Neuronal stem cell (in vitro differentiated cells): Measurements from ENCODE around the gene PRR33.

ENCODE experiments used
- DNase-seq: peaks from one replicate; pipeline ENCODE4 v3.0.0-alpha.2; 2013; ENCODE audit warnings: low spot score
- H2AFZ ChIP-seq: one replicate; pipeline ENCODE4 v1.6.1; 2013; ENCODE audit warnings: mild to moderate bottlenecking, low read length, inconsistent platforms
- H2AK5ac ChIP-seq: 2 replicates; pipeline ENCODE4 v1.6.1; 2013; ENCODE audit warnings: low read depth, mild to moderate bottlenecking, inconsistent platforms, low read length, moderate library complexity, mixed read lengths
- H2BK120ac ChIP-seq: 2 replicates; pipeline ENCODE4 v1.6.1; 2013; ENCODE audit warnings: low read depth, mild to moderate bottlenecking, inconsistent platforms, low read length, moderate library complexity, mixed read lengths
- H2BK12ac ChIP-seq: one replicate; pipeline ENCODE4 v1.6.1; 2013; ENCODE audit warnings: low read length, inconsistent platforms
- H2BK15ac ChIP-seq: 2 replicates; pipeline ENCODE4 v1.6.1; 2013; ENCODE audit warnings: mild to moderate bottlenecking, low read length, inconsistent platforms, mixed read lengths
- H2BK5ac ChIP-seq: one replicate; pipeline ENCODE4 v1.6.1; 2013; ENCODE audit warnings: inconsistent platforms, mild to moderate bottlenecking, low read length, moderate library complexity
- H3K14ac ChIP-seq: one replicate; pipeline ENCODE4 v1.6.1; 2013; ENCODE audit warnings: low read length, inconsistent platforms
- H3K18ac ChIP-seq: 2 replicates; pipeline ENCODE4 v1.6.1; 2013; ENCODE audit warnings: low read length, inconsistent platforms
- H3K23ac ChIP-seq: 2 replicates; pipeline ENCODE4 v1.6.1; 2013; ENCODE audit warnings: low read depth, mild to moderate bottlenecking, mixed read lengths, low read length, inconsistent platforms; ENCODE audit not compliant: poor library complexity
- H3K27ac ChIP-seq: replicated peaks from 3 replicates; pipeline ENCODE4 v1.5.1; 2013; ENCODE audit warnings: low read length, inconsistent platforms
- H3K27me3 ChIP-seq, 3 experiments: 2 replicates each; pipeline ENCODE4 v1.6.1; 2013; ENCODE audit warnings: low read length in 3 of 3, mild to moderate bottlenecking in 2 of 3, inconsistent platforms in 1 of 3, low read depth in 1 of 3, mixed read lengths in 1 of 3, moderate library complexity in 1 of 3; ENCODE audit not compliant: control insufficient read depth in 3 of 3, insufficient read depth in 3 of 3
- H3K36me3 ChIP-seq, 2 donors: replicated peaks in 1 of 2; 2 replicates each; pipeline ENCODE4 v1.6.1; 2013; ENCODE audit warnings: low read length in 2 of 2; ENCODE audit not compliant: control insufficient read depth in 2 of 2, insufficient read depth in 2 of 2
- H3K4ac ChIP-seq: 2 replicates; pipeline ENCODE4 v1.6.1; 2013; ENCODE audit warnings: inconsistent platforms, mild to moderate bottlenecking, low read length, moderate library complexity
- H3K4me1 ChIP-seq, 2 donors: 1 replicate in 1 of 2; 2 replicates in 1 of 2; pipeline ENCODE4 v1.6.1; 2013; ENCODE audit warnings: low read length in 2 of 2, low read depth in 1 of 2; ENCODE audit not compliant: control insufficient read depth in 2 of 2, insufficient read depth in 1 of 2
- H3K4me2 ChIP-seq: one replicate; pipeline ENCODE4 v1.6.1; 2013; ENCODE audit warnings: mild to moderate bottlenecking, low read length, inconsistent platforms; ENCODE audit not compliant: insufficient read depth, poor library complexity, severe bottlenecking
- H3K4me3 ChIP-seq, 2 donors: 2 replicates each; pipeline ENCODE4 v1.5.1; 2013; ENCODE audit warnings: low read length in 2 of 2, mild to moderate bottlenecking in 2 of 2, inconsistent platforms in 1 of 2, moderate library complexity in 1 of 2
- H3K79me1 ChIP-seq: one replicate; pipeline ENCODE4 v1.6.1; 2013; ENCODE audit warnings: low read depth, mild to moderate bottlenecking, inconsistent platforms, low read length, moderate library complexity
- H3K9ac ChIP-seq: one replicate; pipeline ENCODE4 v1.6.1; 2013; ENCODE audit warnings: mild to moderate bottlenecking, low read depth, low read length, inconsistent platforms; ENCODE audit not compliant: poor library complexity
- H3K9me3 ChIP-seq, 2 donors: replicated peaks in 1 of 2; 2 replicates each; pipeline versions ENCODE3 to v1.6.1; 2013; ENCODE audit warnings: low read length in 2 of 2, mild to moderate bottlenecking in 2 of 2, inconsistent platforms in 1 of 2, low read depth in 1 of 2, mixed read lengths in 1 of 2, moderate library complexity in 1 of 2; ENCODE audit not compliant: control insufficient read depth in 2 of 2, insufficient read depth in 1 of 2
- H4K8ac ChIP-seq: one replicate; pipeline ENCODE4 v1.6.1; 2013; ENCODE audit warnings: low read depth, mild to moderate bottlenecking, inconsistent platforms, low read length, moderate library complexity
- H4K91ac ChIP-seq: one replicate; pipeline ENCODE4 v1.6.1; 2013; ENCODE audit warnings: low read length, low read depth, mild to moderate bottlenecking, inconsistent platforms; ENCODE audit not compliant: poor library complexity
- WGBS, 2 donors: extraction: QIAGEN DNeasy Blood & Tissue Kit; methylation state at CpG; one replicate each; pipeline ENCODE4 v1.1.7; 2013; ENCODE audit warnings: missing lambda C conversion rate in 2 of 2, mixed read lengths in 1 of 2; ENCODE audit not compliant: insufficient read length in 2 of 2, insufficient replicate concordance in 1 of 2; ENCODE audit errors: extremely low coverage in 2 of 2; 5-methylcytosine and 5-hydroxymethylcytosine counted together

Gene PRR33

DNA sequence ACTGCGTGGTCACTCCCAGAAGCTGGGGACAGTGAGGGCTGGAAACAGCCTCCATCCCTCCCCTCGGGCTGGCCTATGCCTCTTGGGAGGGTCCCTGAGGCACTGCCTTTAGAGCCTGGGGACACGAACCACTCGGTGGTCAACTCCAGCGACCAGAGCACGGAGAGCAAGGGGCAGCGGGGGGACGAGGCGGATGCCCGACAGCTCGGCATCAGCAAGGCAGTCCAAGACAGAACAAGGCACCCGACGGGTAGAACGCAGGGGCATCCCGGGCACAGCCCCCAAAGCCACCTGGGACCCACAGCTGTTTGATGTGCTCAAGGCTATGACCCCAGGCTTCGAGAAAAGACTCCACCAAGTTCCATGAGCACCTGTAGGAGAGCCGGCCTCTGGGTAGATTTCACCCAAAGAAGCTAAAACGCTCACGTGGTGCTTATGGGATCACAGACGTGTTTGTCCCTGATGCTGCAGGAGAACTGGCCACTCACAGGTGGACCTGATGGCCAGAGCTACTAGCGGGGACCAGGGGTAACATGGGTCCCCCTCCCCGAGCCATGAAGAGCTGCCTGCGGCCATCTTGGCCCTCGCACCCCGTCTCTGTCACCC is 39.3 kb downstream of the PRR33 start:
- no peaks in the 10 kb centered on the region for H3K9me3 ChIP-seq
- H2BK12ac ChIP-seq: no peak overlapping the region
- H3K23ac ChIP-seq: no peak overlapping the region
- no peak overlapping the region for H2BK120ac ChIP-seq
- no peak overlapping the region for H4K8ac ChIP-seq
- no peak overlapping the region for H3K4me3 ChIP-seq
- no peaks in the 10 kb centered on the region for H3K36me3 ChIP-seq
- H3K4me2 ChIP-seq: no peak overlapping the region
- H2AFZ ChIP-seq: no peak overlapping the region
- no peaks in the 10 kb centered on the region for H3K4me1 ChIP-seq
- DNase-seq: no peak
- H3K18ac ChIP-seq: no peak overlapping the region
- H2AK5ac ChIP-seq: peak overlapping the region; percentile 79
- peak overlapping the region; percentile 83 for H2BK15ac ChIP-seq
- no CpG with 5 or more reads among the region's 25 CpGs for WGBS, 2 donors
- H3K27ac ChIP-seq: no peak overlapping the region
- H4K91ac ChIP-seq: no peak overlapping the region
- H3K4ac ChIP-seq: no peak overlapping the region
- H3K9ac ChIP-seq: no peak overlapping the region
- no peak overlapping the region for H3K14ac ChIP-seq
- H2BK5ac ChIP-seq: peak overlapping the region; percentile 71
- H3K27me3 ChIP-seq: peaks cover 0 to 32% (median 0%) of the 10 kb centered on the region in 3 experiments
- peaks cover under 1% of the 10 kb centered on the region for H3K79me1 ChIP-seq

DNA sequence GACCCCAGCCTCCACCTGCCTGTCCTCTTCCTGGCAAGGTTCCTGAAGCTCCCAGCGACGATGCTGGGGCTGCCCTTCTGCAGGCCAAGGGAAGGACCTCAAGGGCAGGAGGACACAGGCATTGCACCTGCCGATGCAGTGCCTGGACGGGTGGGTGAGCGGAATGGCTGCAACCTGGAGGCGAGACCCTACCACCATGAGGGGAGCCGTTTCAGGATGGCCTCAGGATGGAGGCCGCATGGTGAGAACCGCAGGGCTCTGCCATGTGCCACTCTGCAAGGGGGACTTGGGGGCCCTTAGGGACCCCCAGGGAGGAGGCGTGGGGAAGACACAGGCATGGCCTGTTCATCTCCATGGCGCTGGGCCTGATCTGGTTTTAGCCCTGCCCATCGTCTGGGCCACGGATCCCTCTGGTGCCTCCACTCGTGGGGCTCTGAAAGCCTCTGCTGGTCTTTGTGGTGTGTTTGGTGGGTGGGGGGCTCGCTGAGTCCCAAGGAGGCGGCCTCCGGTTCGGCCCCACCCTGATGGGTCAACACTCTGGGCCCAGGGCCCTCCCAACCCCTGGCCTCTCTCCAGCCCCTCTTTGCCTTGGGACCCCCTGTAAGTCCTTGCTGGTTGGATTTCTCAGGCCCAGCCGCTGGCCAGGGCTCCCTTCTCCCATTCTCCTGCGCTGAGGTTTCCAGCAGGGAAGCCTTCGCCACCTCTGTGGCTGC is 40.1 kb downstream of the PRR33 start:
- peak overlapping the region; percentile 83 for H2BK15ac ChIP-seq
- H2BK12ac ChIP-seq: no peak overlapping the region
- H2BK5ac ChIP-seq: peak overlapping the region; percentile 71
- H3K9ac ChIP-seq: no peak overlapping the region
- peak overlapping the region; percentile 79 for H2AK5ac ChIP-seq
- no peak for DNase-seq
- H3K4me3 ChIP-seq: no peak overlapping the region
- no peak overlapping the region for H3K27ac ChIP-seq
- no peaks in the 10 kb centered on the region for H3K79me1 ChIP-seq
- H2BK120ac ChIP-seq: no peak overlapping the region
- no peak overlapping the region for H3K4ac ChIP-seq
- H3K18ac ChIP-seq: peak overlapping the region; percentile 24
- H3K27me3 ChIP-seq: peaks cover 0 to 32% (median 0%) of the 10 kb centered on the region in 3 experiments
- H2AFZ ChIP-seq: no peak overlapping the region
- no peaks in the 10 kb centered on the region for H3K4me1 ChIP-seq
- no peaks in the 10 kb centered on the region for H3K9me3 ChIP-seq
- H3K23ac ChIP-seq: no peak overlapping the region
- no peak overlapping the region for H3K14ac ChIP-seq
- no peaks in the 10 kb centered on the region for H3K36me3 ChIP-seq
- H4K8ac ChIP-seq: no peak overlapping the region
- H3K4me2 ChIP-seq: no peak overlapping the region
- no CpG with 5 or more reads among the region's 21 CpGs for WGBS, 2 donors
- H4K91ac ChIP-seq: no peak overlapping the region

DNA sequence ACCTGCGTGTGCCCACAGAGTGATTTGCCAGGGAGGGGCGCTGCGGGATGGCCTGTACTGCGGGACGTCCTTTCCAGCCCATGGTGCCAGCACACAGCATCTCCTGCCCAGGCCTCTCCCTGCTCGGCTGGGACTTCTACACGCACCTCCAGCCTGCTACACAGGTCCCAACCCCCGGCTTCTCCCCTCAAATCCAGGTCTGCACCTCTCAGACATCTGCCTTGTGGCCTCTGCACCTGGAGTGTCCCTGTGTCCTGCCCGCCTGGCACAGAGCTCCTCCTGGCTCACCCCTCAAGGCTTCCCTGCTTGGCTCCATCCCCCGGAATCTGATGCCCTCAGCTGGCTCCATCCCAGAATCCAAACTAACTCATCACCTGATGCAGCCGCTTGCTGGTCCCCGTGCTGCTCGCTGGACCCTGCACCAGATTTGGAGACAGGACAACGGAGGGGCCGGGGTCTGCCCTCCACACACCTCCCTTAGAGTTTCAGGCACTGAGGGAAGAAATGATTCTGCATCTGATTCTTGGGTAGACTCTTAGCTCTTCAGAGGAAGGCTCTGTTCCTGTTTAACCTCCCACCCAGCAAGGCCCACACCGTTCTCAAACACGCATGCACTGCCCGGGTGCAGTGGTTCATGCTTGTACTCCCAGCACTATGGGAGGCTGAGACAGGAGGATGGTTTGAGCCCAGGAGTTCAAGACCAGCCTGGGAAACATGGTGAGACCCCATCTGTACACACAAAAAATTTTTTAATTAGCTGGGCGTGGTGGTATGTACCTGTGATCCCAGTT is 42.9 kb downstream of the PRR33 start:
- H3K4me3 ChIP-seq: no peak overlapping the region
- H2BK5ac ChIP-seq: peak overlapping the region; percentile 54
- H3K4ac ChIP-seq: peak overlapping the region; percentile 76
- H3K4me1 ChIP-seq: peaks cover 0 to 5% of the 10 kb centered on the region in 2 donors
- H4K8ac ChIP-seq: no peak overlapping the region
- H3K9me3 ChIP-seq: no peaks in the 10 kb centered on the region
- no peak overlapping the region for H4K91ac ChIP-seq
- H2AK5ac ChIP-seq: peak overlapping the region; percentile 82
- WGBS, 2 donors: no CpG with 5 or more reads among the region's 19 CpGs
- H3K4me2 ChIP-seq: no peak overlapping the region
- no peaks in the 10 kb centered on the region for H3K36me3 ChIP-seq
- peak overlapping the region; percentile 91 for H2BK15ac ChIP-seq
- no peak overlapping the region for H2AFZ ChIP-seq
- no peak overlapping the region for H3K27ac ChIP-seq
- peak overlapping the region; percentile 71 for H3K14ac ChIP-seq
- no peak overlapping the region for H3K23ac ChIP-seq
- DNase-seq: no peak
- peak overlapping the region; percentile 14 for H2BK12ac ChIP-seq
- H3K27me3 ChIP-seq: peaks cover 0 to 36% (median 0%) of the 10 kb centered on the region in 3 experiments
- H3K9ac ChIP-seq: no peak overlapping the region
- no peak overlapping the region for H2BK120ac ChIP-seq
- H3K18ac ChIP-seq: peak overlapping the region; percentile 48
- no peaks in the 10 kb centered on the region for H3K79me1 ChIP-seq
